Right kidney (tissue), 1 donor: ENCODE data around the gene MRPS6.

ENCODE experiments used
- DNase-seq: peaks from one replicate; pipeline ENCODE4 v3.0.0-alpha.2; 2016

The MRPS6 gene

DNA sequence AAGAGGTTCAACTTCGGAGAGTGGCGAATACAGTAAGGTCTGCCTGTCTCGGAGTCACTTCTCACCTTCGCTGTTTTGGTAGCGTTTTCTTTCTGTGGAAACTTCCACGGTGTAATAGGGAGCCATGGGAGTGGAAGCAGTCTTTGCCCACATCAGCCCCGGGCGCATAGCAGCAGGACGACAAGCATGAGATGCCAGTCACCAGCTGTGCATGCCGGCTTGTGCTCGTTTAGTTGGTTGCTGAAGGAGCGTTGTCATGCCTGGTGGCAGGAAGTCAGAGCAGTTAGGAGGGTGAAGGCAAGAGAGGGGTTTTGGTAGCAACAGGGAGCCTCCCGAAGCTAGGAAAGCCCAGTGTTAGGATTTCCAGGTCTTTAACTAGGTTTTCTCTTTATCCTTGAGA lies 58.8 kb downstream of the MRPS6 start:
- no peak for DNase-seq

- no peak for DNase-seq
Measured at GRCh38 chr21:34132926-34133325, 59.5 kb downstream of the MRPS6 start.

GRCh38 chr21:34133392-34133791 lies 60.0 kb downstream of the MRPS6 start:
- no peak for DNase-seq

GRCh38 chr21:34133802-34134201 lies 60.4 kb downstream of the MRPS6 start:
- no peak for DNase-seq

DNA sequence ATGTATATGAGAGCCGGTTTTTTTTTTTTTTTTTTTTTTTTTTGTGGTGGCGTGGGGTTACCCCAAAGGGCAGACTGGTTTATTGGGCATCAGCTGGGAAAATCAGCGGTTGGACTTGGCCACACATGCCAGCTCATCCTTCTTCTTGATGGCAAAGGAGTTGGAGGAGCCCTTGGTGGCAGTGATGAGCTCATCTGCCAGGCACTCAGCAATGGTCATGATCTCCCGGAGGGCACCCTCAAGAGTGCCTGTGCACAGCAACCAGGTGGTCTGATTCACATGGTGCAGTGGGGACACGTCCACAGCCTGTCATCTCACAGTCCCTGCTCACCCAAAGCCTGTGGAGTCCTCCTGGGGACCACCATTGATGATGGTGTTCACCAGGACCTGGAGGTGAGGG lies 62.0 kb downstream of the MRPS6 start:
- no peak for DNase-seq

GRCh38 chr21:34141373-34141772 lies 68.0 kb downstream of the MRPS6 start:
- no peak for DNase-seq

GRCh38 chr21:34143685-34144182 lies 70.4 kb downstream of the MRPS6 start:
- DNase-seq, result no peak

- no peak for DNase-seq
Measured at GRCh38 chr21:34144224-34144623, 70.8 kb downstream of the MRPS6 start.

DNA sequence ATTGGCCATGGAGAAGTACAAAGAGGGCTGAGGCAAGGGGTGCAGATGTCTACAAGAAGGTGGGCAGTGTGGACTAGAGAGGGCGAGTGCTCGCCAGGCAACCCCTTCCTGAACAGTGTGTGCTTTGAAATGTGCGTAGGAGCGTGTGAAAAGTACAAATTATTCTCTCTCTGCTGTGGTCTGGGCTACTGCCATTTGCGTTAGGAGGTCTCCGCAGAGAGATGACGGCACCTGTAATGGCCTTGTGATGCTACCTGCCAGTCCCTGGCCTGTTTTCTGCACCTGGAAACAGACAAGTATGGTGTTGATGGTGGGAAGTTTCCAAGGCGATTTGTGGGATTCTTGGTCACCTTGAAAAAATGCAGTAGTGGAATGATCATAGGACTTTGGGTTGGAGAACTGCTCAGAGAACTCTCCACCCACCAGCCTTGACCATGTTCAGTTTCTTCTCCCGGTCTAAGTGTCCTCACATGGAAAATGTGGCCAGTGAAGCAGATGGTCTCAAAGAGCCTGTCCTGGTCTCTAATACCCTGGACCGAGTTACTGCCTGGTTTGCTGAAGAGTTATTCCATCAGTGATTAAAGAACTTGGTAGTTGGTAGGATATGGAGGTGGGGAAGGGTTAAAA lies 74.5 kb downstream of the MRPS6 start:
- no peak for DNase-seq

GRCh38 chr21:34148419-34148804 lies 75.0 kb downstream of the MRPS6 start:
- no peak for DNase-seq

DNA sequence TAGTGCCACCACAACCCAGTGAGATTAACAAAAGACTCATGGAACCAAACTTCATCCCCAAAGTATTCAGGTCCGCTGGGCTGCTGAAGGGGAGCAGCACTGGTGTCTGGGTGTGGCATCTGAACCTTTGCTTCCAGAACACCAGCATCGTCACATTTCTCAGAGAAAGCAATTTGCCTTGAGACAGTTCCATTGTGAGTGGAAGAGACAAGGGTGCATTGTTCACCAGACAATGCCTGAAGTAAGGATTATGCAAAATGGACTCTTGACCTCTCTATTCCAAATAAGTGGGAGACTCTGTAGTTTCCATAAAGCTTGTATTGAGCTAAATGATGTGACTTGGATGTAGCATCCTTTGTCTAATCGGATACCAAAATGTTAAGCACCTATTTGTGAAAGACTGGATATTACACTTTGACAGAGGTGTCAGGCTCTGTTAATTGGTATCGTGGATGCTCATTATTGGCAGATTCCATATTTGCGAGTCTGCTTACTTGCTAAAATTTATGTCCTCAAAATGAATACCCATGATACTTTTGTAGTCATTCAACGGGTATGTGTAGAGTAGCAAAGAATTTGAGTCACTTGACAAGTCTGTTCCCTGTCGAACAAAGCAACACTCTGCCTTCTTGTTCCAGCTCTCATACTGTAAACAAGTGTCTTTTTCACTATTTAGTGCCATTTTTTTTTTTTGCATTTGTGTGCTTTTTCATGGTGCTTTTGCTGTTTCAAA lies 75.6 kb downstream of the MRPS6 start:
- no peak for DNase-seq

GRCh38 chr21:34152500-34152899 lies 79.1 kb downstream of the MRPS6 start:
- no peak for DNase-seq

DNA sequence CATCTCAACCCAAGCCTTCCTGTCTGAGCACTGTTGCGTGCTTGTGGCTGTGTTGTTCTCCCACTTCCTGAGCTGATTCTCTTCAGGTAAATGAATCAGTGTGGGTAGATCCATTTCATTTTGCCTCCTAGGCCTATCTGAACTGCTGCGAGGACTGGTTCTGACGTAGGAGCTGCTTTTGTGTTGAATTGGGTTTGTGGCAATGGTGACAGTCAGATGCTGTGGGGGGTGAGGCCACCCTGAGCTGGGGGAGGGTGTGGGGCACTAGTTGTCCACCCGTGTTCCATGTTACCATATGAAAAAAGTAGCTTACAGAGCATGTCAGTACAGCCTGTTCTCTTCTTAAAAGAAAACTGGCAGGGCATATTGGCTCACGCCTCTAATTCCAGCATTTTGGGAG lies 81.5 kb downstream of the MRPS6 start:
- DNase-seq, result no peak

- DNase-seq, result no peak
Measured at GRCh38 chr21:34156957-34157356, 83.6 kb downstream of the MRPS6 start.

- no peak for DNase-seq
Measured at GRCh38 chr21:34157521-34157920, 84.1 kb downstream of the MRPS6 start.

DNA sequence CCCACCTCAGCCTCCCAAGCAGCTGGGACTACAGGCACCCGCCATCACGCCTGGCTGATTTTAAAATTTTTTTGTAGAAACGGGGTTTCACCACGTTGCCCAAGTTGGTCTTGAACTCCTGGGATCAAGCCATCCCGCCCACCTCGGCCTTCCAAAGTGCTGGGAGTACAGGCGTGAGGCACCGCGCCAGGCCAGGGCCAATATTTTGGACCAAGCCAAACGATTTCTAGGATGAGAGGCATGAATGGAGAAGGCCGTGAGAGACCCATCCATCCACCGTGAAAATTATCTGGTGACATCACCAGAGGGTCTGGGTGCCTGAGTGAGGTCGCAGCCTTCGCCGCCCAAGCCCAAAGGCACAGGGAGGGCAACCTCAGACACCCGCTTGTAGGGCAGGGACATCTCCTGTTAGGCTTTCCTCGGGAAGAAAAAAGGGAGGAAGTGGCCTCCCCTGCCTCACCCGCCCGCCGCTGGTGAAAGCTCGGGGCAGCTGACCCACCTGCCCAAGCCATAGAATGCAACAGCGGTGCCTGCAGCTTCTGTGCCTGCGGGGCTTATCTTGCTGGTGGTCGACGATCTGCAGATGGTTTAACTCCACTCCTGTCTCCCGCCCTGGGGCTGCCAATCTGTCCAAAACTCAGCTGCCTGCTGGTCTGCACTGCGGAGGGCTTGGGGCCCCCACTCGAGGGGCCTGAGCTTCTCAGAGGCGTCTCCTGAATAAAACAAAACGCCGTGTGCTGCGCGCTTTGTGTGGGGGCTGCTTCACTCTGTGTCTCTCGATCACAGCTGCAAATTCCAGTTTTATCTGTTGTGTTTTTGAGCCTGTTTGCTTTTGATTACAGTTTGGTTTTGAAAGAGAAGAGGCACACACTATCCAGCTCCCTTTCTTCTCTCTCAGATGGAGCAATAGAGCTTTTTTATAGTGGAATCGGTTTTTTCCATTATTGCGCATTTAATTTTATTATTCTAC lies 85.8 kb downstream of the MRPS6 start:
- no peak for DNase-seq

- no peak for DNase-seq
Measured at GRCh38 chr21:34166468-34166867, 93.1 kb downstream of the MRPS6 start.

- no peak for DNase-seq
Measured at GRCh38 chr21:34170886-34171285, 97.5 kb downstream of the MRPS6 start.

GRCh38 chr21:34174470-34174869 lies 101.1 kb downstream of the MRPS6 start:
- DNase-seq, result no peak

GRCh38 chr21:34176448-34176847 lies 103.1 kb downstream of the MRPS6 start:
- no peak for DNase-seq

DNA sequence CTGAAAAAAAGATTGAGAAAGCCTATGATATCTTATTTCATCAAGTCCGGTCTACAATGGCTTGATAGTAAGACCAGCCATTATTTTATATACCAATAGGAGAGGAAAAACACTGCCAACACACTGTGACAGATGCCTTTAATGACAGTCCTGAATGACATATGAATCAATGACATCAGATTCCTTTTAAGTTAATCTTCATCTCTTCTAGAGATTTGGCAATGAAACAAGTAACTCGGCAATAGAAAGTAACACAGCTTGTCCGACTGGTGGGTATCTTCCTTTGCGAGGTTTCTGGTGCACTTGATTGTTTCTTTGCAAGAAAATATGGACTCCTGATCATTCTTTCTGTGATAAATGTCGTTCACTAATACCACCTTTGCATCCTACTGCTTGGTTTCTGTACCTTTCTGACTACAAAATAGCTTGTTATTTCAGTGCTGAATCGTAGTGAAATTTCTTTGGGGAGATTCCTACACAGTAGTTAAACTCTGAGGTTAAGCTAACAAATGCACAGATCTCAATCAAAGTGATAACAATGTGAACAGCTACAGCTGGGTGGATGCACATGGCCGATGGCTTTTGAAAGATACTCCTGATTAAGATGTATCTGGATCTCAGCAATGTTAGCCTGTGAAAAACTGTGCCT lies 104.7 kb downstream of the MRPS6 start:
- DNase-seq, result no peak

DNA sequence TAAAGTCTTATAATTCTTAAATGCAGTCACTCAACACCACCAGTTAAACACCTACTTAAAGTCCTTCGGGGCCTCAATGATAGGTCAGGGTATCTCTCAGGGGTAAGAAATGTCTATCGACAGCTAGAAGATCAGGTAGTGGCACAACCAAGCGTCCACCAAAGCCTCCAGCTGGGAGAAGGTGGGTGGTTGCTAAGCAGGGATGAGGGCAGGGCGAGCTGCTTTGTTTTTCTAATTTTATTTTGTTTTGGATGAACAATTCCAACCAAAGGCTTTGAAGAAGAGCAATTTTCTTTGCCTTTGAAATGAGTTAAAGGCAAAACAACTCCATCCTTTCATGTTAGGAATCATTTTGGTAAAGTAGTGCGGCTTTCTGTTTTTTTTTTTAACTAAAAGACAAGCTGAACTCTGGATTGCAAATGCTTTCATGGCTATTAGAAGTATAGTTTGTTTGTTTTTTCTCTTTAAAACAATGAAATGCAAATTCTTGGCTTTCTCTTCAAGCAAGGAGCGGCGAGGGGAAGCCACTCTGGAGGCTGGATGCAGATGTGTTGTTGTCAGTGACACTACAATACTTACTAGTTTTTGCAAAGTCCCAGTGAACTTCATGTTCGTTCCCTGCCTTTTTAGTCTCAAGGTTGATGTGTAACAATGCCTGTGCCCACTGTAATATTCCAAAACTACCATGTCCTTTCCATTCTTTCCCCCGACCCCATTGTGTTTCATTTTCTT lies 106.0 kb downstream of the MRPS6 start:
- DNase-seq, result no peak
